ENCODE results near the gene ACOXL. TPM values are rescaled to one million over a fixed set of nuclear protein-coding genes. Genes with fewer than 3 reads are reported as not detected.

Gene ACOXL
- total RNA-seq, 1 donor from 2014 or later = 0.58 TPM

- DNase-seq (ENCODE audit: low read depth) = no peak
- Histone ChIP-seq H3K36me3 (ENCODE audit: control insufficient read depth, insufficient read depth, low read length) (no peaks in the 10 kb centered on the region), H3K27me3 (ENCODE audit: control insufficient read depth, insufficient read depth, low read length) (no peaks in the 10 kb centered on the region), H3K4me3 (ENCODE audit: low read depth, low read length) (no peak overlapping the region)
- no peak for TF ChIP-seq CTCF (IDR thresholded peaks at IDR 0.05; ENCODE audit: insufficient read depth, low read length, poor library complexity, severe bottlenecking)
Observed at GRCh38 chr2:111148925-111149324, 416.6 kb downstream of the ACOXL start.

- H3K27me3 ChIP-seq (ENCODE audit: control insufficient read depth, insufficient read depth, low read length) = no peaks in the 10 kb centered on the region
- no peaks in the 10 kb centered on the region for H3K36me3 ChIP-seq (ENCODE audit: control insufficient read depth, insufficient read depth, low read length)
- no peak overlapping the region for H3K4me3 ChIP-seq (ENCODE audit: low read depth, low read length)
- DNase-seq (ENCODE audit: low read depth) = no peak
- TF ChIP-seq CTCF (IDR thresholded peaks at IDR 0.05; ENCODE audit: insufficient read depth, low read length, poor library complexity, severe bottlenecking) = no peak
Observed at GRCh38 chr2:111149882-111150455, 417.6 kb downstream of the ACOXL start.

GRCh38 chr2:111154758-111155157, 422.4 kb downstream of the ACOXL start:
- no peaks in the 10 kb centered on the region for H3K36me3 ChIP-seq (ENCODE audit: control insufficient read depth, insufficient read depth, low read length)
- H3K27me3 ChIP-seq (ENCODE audit: control insufficient read depth, insufficient read depth, low read length) = no peaks in the 10 kb centered on the region
- TF ChIP-seq CTCF (IDR thresholded peaks at IDR 0.05; ENCODE audit: insufficient read depth, low read length, poor library complexity, severe bottlenecking) = no peak
- H3K4me3 ChIP-seq (ENCODE audit: low read depth, low read length) = no peak overlapping the region
- DNase-seq (ENCODE audit: low read depth) = no peak

GRCh38 chr2:111155610-111156009, 423.2 kb downstream of the ACOXL start:
- Histone ChIP-seq H3K4me3 (ENCODE audit: low read depth, low read length) (no peak overlapping the region), H3K27me3 (ENCODE audit: control insufficient read depth, insufficient read depth, low read length) (no peaks in the 10 kb centered on the region), H3K36me3 (ENCODE audit: control insufficient read depth, insufficient read depth, low read length) (no peaks in the 10 kb centered on the region)
- no peak for DNase-seq (ENCODE audit: low read depth)
- TF ChIP-seq CTCF (IDR thresholded peaks at IDR 0.05; ENCODE audit: insufficient read depth, low read length, poor library complexity, severe bottlenecking) = no peak

- TF ChIP-seq CTCF (IDR thresholded peaks at IDR 0.05; ENCODE audit: insufficient read depth, low read length, poor library complexity, severe bottlenecking) = no peak
- Histone ChIP-seq H3K27me3 (ENCODE audit: control insufficient read depth, insufficient read depth, low read length) (no peaks in the 10 kb centered on the region), H3K4me3 (ENCODE audit: low read depth, low read length) (no peak overlapping the region), H3K36me3 (ENCODE audit: control insufficient read depth, insufficient read depth, low read length) (no peaks in the 10 kb centered on the region)
- DNase-seq (ENCODE audit: low read depth) = no peak
Observed at GRCh38 chr2:111156529-111156928, 424.2 kb downstream of the ACOXL start.

GRCh38 chr2:111157071-111157661, 424.8 kb downstream of the ACOXL start:
- no peak overlapping the region for H3K4me3 ChIP-seq (ENCODE audit: low read depth, low read length)
- no peak for TF ChIP-seq CTCF (IDR thresholded peaks at IDR 0.05; ENCODE audit: insufficient read depth, low read length, poor library complexity, severe bottlenecking)
- no peaks in the 10 kb centered on the region for H3K36me3 ChIP-seq (ENCODE audit: control insufficient read depth, insufficient read depth, low read length)
- no peaks in the 10 kb centered on the region for H3K27me3 ChIP-seq (ENCODE audit: control insufficient read depth, insufficient read depth, low read length)
- DNase-seq (ENCODE audit: low read depth) = no peak

Measured in kidney epithelial cell (primary cell).